K562 treated with DMSO at 1 percent for 24 hours (cell line): ENCODE data around the gene AOX1. TPM values are rescaled to one million over a fixed set of nuclear protein-coding genes. Genes with fewer than 3 reads are reported as not detected.

Source experiments
- total RNA-seq: library from RNA; unstranded; fragments of 300-600 nt; gene quantifications from 2 replicates; pipeline ENCODE4 v1.2.3, GENCODE V29; 2022; ENCODE audit warnings: low read depth; ENCODE audit not compliant: insufficient read depth

The AOX1 gene
- not detected in 2 replicates for total RNA-seq

GRCh38 chr2:200585730-200586643 lies at the start of gene AOX1:
Gene AOX1 (plus strand): TSS chr2:200586014. CDS start chr2:200586109, 95 bp downstream.

Other genes starting within 250 kb of the AOX1 start
- gene KCTD18, start 75.9 kb upstream of the AOX1 start, total RNA-seq: 5.9 and 6.2 TPM in 2 replicates
- 7.5 and 9.7 TPM in 2 replicates for gene SGO2, start 59.8 kb upstream of the AOX1 start, total RNA-seq
- 52.7 and 60.7 TPM in 2 replicates for gene BZW1, start 225.9 kb downstream of the AOX1 start, total RNA-seq